Type B pancreatic cell (in vitro differentiated cells): ENCODE measurements around the gene DGKI. TPM values are rescaled to one million over a fixed set of nuclear protein-coding genes. Genes with fewer than 3 reads are reported as not detected.

Experiments
- DNase-seq: peaks from one replicate; pipeline ENCODE4 v3.0.0; 2021; ENCODE audit warnings: mixed read lengths; ENCODE audit not compliant: unreplicated experiment; ENCODE audit errors: extremely low spot score
- H3K27ac Mint-ChIP-seq: 2 replicates; pipeline ENCODE4 v1.8.0; 2021; ENCODE audit warnings: mild to moderate bottlenecking, mixed read lengths
- H3K27me3 Mint-ChIP-seq: 2 replicates; pipeline ENCODE4 v1.8.0; 2021; ENCODE audit warnings: mixed read lengths
- H3K36me3 Mint-ChIP-seq: 2 replicates; pipeline ENCODE4 v1.8.0; 2021; ENCODE audit warnings: mixed read lengths
- H3K4me1 Mint-ChIP-seq: one replicate; pipeline ENCODE4 v1.8.0; 2021; ENCODE audit warnings: mixed read lengths; ENCODE audit not compliant: unreplicated experiment
- H3K4me3 Mint-ChIP-seq: 2 replicates; pipeline ENCODE4 v1.8.0; 2021; ENCODE audit warnings: mild to moderate bottlenecking, mixed read lengths
- H3K9me3 Mint-ChIP-seq: 2 replicates; pipeline ENCODE4 v1.8.0; 2021; ENCODE audit warnings: mixed read lengths
- total RNA-seq: library from RNA; stranded (reverse); gene quantifications from 2 replicates; pipeline ENCODE4 v1.2.1, GENCODE V29; 2021; ENCODE audit warnings: low replicate concordance
- TF ChIP-seq, protein P1 (sequence below): fragments of 200-600 bp; sonication (generic); conservative IDR thresholded peaks from 2 replicates; pipeline ENCODE4 v1.5.0; 2021; ENCODE audit warnings: antibody characterized with exemption, mild to moderate bottlenecking

The DGKI gene
- total RNA-seq, 1 donor from 2014 or later, result 2.8 TPM

DNA sequence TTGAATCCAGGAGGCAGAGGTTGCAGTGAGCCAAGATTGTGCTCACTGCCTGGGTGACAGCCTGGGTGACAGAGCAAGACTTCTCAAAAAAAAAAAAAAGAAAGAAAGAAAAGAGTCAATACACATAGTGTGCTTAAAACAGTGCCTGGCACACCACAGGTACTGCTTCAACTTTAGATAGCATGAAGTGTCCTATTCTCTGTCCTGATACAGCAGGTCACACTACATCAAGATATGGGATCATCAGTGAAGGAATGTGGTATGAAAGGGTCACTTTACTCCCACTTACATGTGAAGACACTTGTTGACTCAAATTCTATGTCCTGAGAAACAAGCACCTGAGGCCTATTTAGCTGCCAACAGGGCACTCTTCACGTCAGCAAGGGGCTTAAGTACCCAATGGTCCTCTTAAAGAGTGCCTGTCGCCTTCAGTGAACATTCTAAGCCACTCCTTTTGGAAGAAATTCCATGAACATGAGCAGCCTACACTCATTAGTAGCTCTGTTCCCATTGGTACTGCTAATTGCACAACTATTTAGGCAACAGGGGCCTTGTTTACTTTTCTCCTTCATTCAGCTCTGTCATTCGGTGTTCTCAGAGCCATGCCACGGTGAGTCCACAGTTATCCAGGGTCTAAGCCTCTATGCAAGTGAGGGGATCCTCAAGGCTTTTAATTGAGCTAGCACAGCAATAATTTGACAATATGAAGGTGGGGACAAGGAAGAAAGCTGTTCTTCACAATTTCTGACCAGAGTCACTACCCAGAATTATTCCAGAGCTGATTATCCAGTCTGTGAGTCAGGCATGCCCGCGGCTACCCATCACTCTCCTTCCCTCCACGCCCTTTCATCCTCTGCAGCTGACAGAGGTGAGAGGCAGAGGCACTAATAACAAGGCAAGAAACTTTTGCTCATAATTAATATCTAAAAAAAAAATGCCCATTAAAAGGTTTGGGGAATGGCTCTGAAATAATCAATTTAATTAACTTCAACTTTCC lies 446.6 kb downstream of the DGKI start:
- Mint-ChIP-seq H3K4me1 (peaks cover 5% of the 10 kb centered on the region), H3K27me3 (peaks cover 7% of the 10 kb centered on the region), H3K9me3 (no peaks in the 10 kb centered on the region), H3K27ac (peak overlapping the region; percentile 58), H3K4me3 (no peak overlapping the region), H3K36me3 (no peaks in the 10 kb centered on the region)
- DNase-seq, result no peak
- TF ChIP-seq, protein P1, sequence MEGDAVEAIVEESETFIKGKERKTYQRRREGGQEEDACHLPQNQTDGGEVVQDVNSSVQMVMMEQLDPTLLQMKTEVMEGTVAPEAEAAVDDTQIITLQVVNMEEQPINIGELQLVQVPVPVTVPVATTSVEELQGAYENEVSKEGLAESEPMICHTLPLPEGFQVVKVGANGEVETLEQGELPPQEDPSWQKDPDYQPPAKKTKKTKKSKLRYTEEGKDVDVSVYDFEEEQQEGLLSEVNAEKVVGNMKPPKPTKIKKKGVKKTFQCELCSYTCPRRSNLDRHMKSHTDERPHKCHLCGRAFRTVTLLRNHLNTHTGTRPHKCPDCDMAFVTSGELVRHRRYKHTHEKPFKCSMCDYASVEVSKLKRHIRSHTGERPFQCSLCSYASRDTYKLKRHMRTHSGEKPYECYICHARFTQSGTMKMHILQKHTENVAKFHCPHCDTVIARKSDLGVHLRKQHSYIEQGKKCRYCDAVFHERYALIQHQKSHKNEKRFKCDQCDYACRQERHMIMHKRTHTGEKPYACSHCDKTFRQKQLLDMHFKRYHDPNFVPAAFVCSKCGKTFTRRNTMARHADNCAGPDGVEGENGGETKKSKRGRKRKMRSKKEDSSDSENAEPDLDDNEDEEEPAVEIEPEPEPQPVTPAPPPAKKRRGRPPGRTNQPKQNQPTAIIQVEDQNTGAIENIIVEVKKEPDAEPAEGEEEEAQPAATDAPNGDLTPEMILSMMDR, result no peak

DNA sequence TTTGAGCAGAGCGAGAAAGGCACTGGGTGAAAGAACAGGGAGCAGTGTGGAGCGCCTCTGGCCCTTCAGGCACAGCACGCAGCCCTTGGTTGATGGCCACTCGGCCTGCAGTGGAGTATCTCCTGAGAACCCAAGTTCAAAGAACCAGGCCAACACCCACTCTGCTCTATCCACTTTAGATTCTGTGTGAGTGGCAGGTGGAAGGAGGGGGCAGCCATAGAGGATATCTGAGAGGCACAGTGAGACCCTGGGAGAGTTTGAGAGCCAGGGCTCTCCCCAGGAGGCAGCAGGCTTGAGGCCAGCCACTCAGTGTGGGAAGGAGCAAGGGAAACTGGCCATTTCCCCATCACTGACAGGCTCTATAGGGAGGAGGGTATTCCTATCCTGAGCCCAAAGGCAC lies 450.7 kb downstream of the DGKI start:
- H3K9me3 Mint-ChIP-seq, result no peaks in the 10 kb centered on the region
- H3K4me3 Mint-ChIP-seq, result no peak overlapping the region
- H3K27me3 Mint-ChIP-seq, result peaks cover 10% of the 10 kb centered on the region
- no peak overlapping the region for H3K27ac Mint-ChIP-seq
- TF ChIP-seq, protein P1, result no peak
- peaks cover 4% of the 10 kb centered on the region for H3K4me1 Mint-ChIP-seq
- DNase-seq, result no peak
- no peaks in the 10 kb centered on the region for H3K36me3 Mint-ChIP-seq

DNA sequence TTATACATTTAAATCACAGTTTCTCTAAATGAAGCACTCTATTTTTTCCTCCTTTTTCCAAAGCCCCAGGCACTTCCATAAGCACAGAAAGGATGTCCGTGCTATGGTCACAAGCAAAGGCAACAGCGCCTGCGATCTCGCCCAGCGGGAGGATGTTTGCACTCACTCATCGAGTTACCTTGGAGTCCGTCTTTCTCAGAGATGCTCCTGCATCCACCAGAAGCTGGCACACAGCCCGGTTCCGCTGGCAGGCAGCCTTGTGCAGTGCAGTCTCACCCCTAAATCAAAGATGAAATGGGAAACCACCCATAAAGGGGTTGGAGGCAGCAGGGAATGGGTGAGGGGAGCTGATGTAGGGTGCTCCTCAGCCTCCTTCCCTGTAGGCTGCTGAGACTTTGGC lies 451.4 kb downstream of the DGKI start:
- no peak overlapping the region for H3K4me3 Mint-ChIP-seq
- no peak overlapping the region for H3K27ac Mint-ChIP-seq
- H3K36me3 Mint-ChIP-seq, result no peaks in the 10 kb centered on the region
- peaks cover 10% of the 10 kb centered on the region for H3K27me3 Mint-ChIP-seq
- no peaks in the 10 kb centered on the region for H3K4me1 Mint-ChIP-seq
- no peaks in the 10 kb centered on the region for H3K9me3 Mint-ChIP-seq
- DNase-seq, result no peak
- TF ChIP-seq, protein P1, result no peak

DNA sequence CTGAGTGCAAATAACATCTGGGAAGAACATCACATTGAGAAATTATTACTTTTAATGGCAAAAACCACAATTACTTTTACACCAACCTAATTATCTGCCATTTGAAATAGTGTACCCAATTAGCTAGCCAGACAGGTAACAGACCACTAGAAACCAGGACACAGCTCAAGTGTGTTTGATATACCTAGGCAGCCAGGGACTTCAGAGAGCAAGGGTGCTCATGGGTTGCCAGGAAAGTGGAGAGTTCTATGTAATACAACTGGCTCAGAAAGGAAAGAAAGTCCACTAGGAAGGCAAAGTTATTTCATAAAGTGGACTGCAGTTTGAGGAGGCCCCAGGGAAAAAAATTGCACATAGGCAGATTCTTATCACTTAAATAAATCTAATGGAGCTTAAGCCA lies 453.2 kb downstream of the DGKI start:
- Mint-ChIP-seq H3K27ac (no peak overlapping the region), H3K4me3 (no peak overlapping the region), H3K36me3 (no peaks in the 10 kb centered on the region), H3K9me3 (no peaks in the 10 kb centered on the region), H3K27me3 (peaks cover 10% of the 10 kb centered on the region), H3K4me1 (no peaks in the 10 kb centered on the region)
- TF ChIP-seq, protein P1, result no peak
- no peak for DNase-seq

DNA sequence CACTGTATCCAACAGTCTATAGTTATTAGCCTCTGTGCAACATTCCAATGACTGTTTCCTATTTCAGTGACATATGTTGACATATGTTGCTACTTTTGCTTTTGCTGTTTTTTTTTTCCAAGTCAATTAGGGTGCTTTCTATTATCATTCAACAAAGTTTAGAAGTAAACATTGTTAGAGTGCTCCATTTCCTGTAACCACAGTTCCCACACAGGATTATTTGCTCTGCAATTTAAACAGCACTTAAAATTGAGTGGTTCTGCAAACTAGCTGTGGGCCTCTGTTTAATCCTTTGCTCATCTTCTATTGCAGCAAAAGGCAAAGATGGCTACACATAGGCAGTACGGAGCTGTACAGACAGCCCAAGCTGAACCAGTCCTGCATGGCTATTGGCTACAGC lies 456.7 kb downstream of the DGKI start:
- DNase-seq, result no peak
- Mint-ChIP-seq H3K4me1 (no peaks in the 10 kb centered on the region), H3K9me3 (no peaks in the 10 kb centered on the region), H3K36me3 (no peaks in the 10 kb centered on the region), H3K27me3 (peaks cover 7% of the 10 kb centered on the region), H3K27ac (no peak overlapping the region), H3K4me3 (no peak overlapping the region)
- TF ChIP-seq, protein P1, result no peak
